ENCODE results near the gene FAM163A.

Gene FAM163A

DNA sequence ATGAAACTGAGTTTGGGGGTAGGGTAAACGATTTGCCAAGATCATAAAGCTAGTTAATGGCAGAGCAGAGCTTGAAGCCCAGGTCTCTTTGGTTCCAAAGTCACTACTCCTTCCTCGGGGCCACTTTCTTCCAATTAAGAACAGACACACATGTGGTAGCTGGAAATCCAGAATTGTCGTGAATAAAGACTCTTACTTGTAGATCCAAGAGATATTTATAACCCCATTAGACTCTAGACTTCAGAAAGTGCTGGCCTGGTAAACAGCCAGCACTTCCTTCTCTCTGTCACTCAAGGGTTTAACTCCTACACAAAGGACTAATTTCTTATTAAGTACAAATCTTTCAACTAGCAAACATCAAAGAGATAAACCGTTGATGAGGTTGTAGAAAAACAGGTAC, 2.7 kb downstream of the FAM163A start:
- H3K4me3 ChIP-seq (ENCODE audit: low read depth in 1 of 2, low read length in 2 of 2), result no peak overlapping the region
- H3K27me3 ChIP-seq (ENCODE audit: insufficient read depth, low read length, poor library complexity), result no peaks in the 10 kb centered on the region
- no peak overlapping the region for H3K27ac ChIP-seq (ENCODE audit: low read length)
- no peak overlapping the region for H3K9ac ChIP-seq (ENCODE audit: low read depth, low read length)
- no peaks in the 10 kb centered on the region for H3K9me3 ChIP-seq (ENCODE audit: insufficient read depth, low read length, severe bottlenecking)
- TF ChIP-seq EZH2 (IDR thresholded peaks at IDR 0.05; ENCODE audit: borderline replicate concordance, low read depth, low read length, severe bottlenecking), result no peak
- TF ChIP-seq, protein P1, sequence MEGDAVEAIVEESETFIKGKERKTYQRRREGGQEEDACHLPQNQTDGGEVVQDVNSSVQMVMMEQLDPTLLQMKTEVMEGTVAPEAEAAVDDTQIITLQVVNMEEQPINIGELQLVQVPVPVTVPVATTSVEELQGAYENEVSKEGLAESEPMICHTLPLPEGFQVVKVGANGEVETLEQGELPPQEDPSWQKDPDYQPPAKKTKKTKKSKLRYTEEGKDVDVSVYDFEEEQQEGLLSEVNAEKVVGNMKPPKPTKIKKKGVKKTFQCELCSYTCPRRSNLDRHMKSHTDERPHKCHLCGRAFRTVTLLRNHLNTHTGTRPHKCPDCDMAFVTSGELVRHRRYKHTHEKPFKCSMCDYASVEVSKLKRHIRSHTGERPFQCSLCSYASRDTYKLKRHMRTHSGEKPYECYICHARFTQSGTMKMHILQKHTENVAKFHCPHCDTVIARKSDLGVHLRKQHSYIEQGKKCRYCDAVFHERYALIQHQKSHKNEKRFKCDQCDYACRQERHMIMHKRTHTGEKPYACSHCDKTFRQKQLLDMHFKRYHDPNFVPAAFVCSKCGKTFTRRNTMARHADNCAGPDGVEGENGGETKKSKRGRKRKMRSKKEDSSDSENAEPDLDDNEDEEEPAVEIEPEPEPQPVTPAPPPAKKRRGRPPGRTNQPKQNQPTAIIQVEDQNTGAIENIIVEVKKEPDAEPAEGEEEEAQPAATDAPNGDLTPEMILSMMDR (IDR thresholded peaks at IDR 0.05; ENCODE audit: borderline replicate concordance, extremely low read depth, low read length, poor library complexity, severe bottlenecking), result no peak
- H3K36me3 ChIP-seq (ENCODE audit: insufficient read depth, low read length), result no peaks in the 10 kb centered on the region
- no peak for ATAC-seq (ENCODE audit: insufficient read depth, low read depth)
- H3K79me2 ChIP-seq (ENCODE audit: insufficient read depth, low read length), result no peaks in the 10 kb centered on the region
- no peaks in the 10 kb centered on the region for H3K4me1 ChIP-seq (ENCODE audit: insufficient read depth, low read length)
- no peaks in the 10 kb centered on the region for H4K20me1 ChIP-seq (ENCODE audit: insufficient read depth, low read length)
- no peak overlapping the region for H3K4me2 ChIP-seq (ENCODE audit: insufficient read depth, low read length)
- no peak for DNase-seq
- no peak overlapping the region for H2AFZ ChIP-seq (ENCODE audit: low read depth, low read length)

GRCh38 chr1:179747611-179748010, 4.5 kb downstream of the FAM163A start:
- no peaks in the 10 kb centered on the region for H3K79me2 ChIP-seq (ENCODE audit: insufficient read depth, low read length)
- H3K27ac ChIP-seq (ENCODE audit: low read length), result no peak overlapping the region
- H3K27me3 ChIP-seq (ENCODE audit: insufficient read depth, low read length, poor library complexity), result no peaks in the 10 kb centered on the region
- ATAC-seq (ENCODE audit: insufficient read depth, low read depth) (no peak), DNase-seq (no peak)
- H3K9me3 ChIP-seq (ENCODE audit: insufficient read depth, low read length, severe bottlenecking), result no peaks in the 10 kb centered on the region
- no peak overlapping the region for H3K4me3 ChIP-seq (ENCODE audit: low read depth in 1 of 2, low read length in 2 of 2)
- no peak overlapping the region for H2AFZ ChIP-seq (ENCODE audit: low read depth, low read length)
- no peaks in the 10 kb centered on the region for H3K4me1 ChIP-seq (ENCODE audit: insufficient read depth, low read length)
- TF ChIP-seq EZH2 (IDR thresholded peaks at IDR 0.05; ENCODE audit: borderline replicate concordance, low read depth, low read length, severe bottlenecking), result no peak
- TF ChIP-seq, protein P1 (IDR thresholded peaks at IDR 0.05; ENCODE audit: borderline replicate concordance, extremely low read depth, low read length, poor library complexity, severe bottlenecking), result no peak
- H3K36me3 ChIP-seq (ENCODE audit: insufficient read depth, low read length), result no peaks in the 10 kb centered on the region
- H4K20me1 ChIP-seq (ENCODE audit: insufficient read depth, low read length), result no peaks in the 10 kb centered on the region
- H3K9ac ChIP-seq (ENCODE audit: low read depth, low read length), result no peak overlapping the region
- no peak overlapping the region for H3K4me2 ChIP-seq (ENCODE audit: insufficient read depth, low read length)

- Histone ChIP-seq H3K27ac (ENCODE audit: low read length) (no peak overlapping the region), H3K9me3 (ENCODE audit: insufficient read depth, low read length, severe bottlenecking) (no peaks in the 10 kb centered on the region), H3K9ac (ENCODE audit: low read depth, low read length) (no peak overlapping the region), H3K36me3 (ENCODE audit: insufficient read depth, low read length) (no peaks in the 10 kb centered on the region), H4K20me1 (ENCODE audit: insufficient read depth, low read length) (no peaks in the 10 kb centered on the region), H3K27me3 (ENCODE audit: insufficient read depth, low read length, poor library complexity) (no peaks in the 10 kb centered on the region), H2AFZ (ENCODE audit: low read depth, low read length) (no peak overlapping the region), H3K4me1 (ENCODE audit: insufficient read depth, low read length) (no peaks in the 10 kb centered on the region), H3K79me2 (ENCODE audit: insufficient read depth, low read length) (no peaks in the 10 kb centered on the region), H3K4me3 (ENCODE audit: low read depth in 1 of 2, low read length in 2 of 2) (no peak overlapping the region), H3K4me2 (ENCODE audit: insufficient read depth, low read length) (no peak overlapping the region)
- no peak for ATAC-seq (ENCODE audit: insufficient read depth, low read depth)
- no peak for TF ChIP-seq EZH2 (IDR thresholded peaks at IDR 0.05; ENCODE audit: borderline replicate concordance, low read depth, low read length, severe bottlenecking)
- TF ChIP-seq, protein P1 (IDR thresholded peaks at IDR 0.05; ENCODE audit: borderline replicate concordance, extremely low read depth, low read length, poor library complexity, severe bottlenecking), result no peak
- DNase-seq, result no peak
Observed at GRCh38 chr1:179748772-179749171, 5.7 kb downstream of the FAM163A start.

DNA sequence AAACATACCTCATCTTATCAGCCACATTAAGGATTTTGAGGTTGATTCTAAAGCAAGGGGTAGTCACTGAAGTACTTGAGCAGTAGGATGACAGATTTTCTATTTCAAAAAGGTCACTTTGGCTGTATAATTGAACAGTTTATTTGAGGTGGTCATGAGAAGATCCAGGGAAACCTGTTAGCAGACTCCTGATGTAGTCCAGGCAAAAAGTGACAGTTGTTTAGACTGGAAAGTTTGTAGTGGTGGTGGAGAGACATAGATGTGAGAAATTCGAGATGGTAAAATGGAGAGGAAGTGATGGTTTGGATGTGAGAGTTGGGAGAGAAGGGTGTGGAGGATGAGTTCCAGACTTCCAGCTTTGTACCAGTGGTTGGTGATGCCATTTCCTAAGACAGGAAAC, 7.5 kb downstream of the FAM163A start:
- H3K27me3 ChIP-seq (ENCODE audit: insufficient read depth, low read length, poor library complexity), result no peaks in the 10 kb centered on the region

More for the DNA sequence above, 7.5 kb downstream of the FAM163A start:
- no peak overlapping the region for H3K9ac ChIP-seq (ENCODE audit: low read depth, low read length)
- no peaks in the 10 kb centered on the region for H4K20me1 ChIP-seq (ENCODE audit: insufficient read depth, low read length)
- H3K9me3 ChIP-seq (ENCODE audit: insufficient read depth, low read length, severe bottlenecking), result no peaks in the 10 kb centered on the region
- no peaks in the 10 kb centered on the region for H3K36me3 ChIP-seq (ENCODE audit: insufficient read depth, low read length)
- ATAC-seq (ENCODE audit: insufficient read depth, low read depth) (no peak), DNase-seq (no peak)
- H3K4me3 ChIP-seq (ENCODE audit: low read depth in 1 of 2, low read length in 2 of 2), result no peak overlapping the region
- H2AFZ ChIP-seq (ENCODE audit: low read depth, low read length), result no peak overlapping the region
- H3K27ac ChIP-seq (ENCODE audit: low read length), result no peak overlapping the region
- TF ChIP-seq, protein P1 (IDR thresholded peaks at IDR 0.05; ENCODE audit: borderline replicate concordance, extremely low read depth, low read length, poor library complexity, severe bottlenecking), result no peak
- no peak for TF ChIP-seq EZH2 (IDR thresholded peaks at IDR 0.05; ENCODE audit: borderline replicate concordance, low read depth, low read length, severe bottlenecking)
- H3K4me1 ChIP-seq (ENCODE audit: insufficient read depth, low read length), result no peaks in the 10 kb centered on the region
- no peak overlapping the region for H3K4me2 ChIP-seq (ENCODE audit: insufficient read depth, low read length)
- H3K79me2 ChIP-seq (ENCODE audit: insufficient read depth, low read length), result no peaks in the 10 kb centered on the region

Data from DND-41 (cell line).